Lower leg skin (tissue), 3 donors: ENCODE results near the gene ZDHHC3.

Experiments used
- CTCF ChIP-seq, 3 donors: fragments of 450-650 bp; IDR thresholded peaks; one replicate each; pipeline ENCODE4 v1.5.1; 2016; ENCODE audit warnings: antibody characterized with exemption in 3 of 3, mild to moderate bottlenecking in 3 of 3, moderate library complexity in 2 of 3
- POLR2A ChIP-seq, 2 donors: fragments of 450-650 bp; IDR thresholded peaks; one replicate each; pipeline ENCODE4 v1.6.1; 2016 to 2017; ENCODE audit warnings: antibody characterized with exemption in 2 of 2, mild to moderate bottlenecking in 1 of 2, moderate library complexity in 1 of 2

DNA sequence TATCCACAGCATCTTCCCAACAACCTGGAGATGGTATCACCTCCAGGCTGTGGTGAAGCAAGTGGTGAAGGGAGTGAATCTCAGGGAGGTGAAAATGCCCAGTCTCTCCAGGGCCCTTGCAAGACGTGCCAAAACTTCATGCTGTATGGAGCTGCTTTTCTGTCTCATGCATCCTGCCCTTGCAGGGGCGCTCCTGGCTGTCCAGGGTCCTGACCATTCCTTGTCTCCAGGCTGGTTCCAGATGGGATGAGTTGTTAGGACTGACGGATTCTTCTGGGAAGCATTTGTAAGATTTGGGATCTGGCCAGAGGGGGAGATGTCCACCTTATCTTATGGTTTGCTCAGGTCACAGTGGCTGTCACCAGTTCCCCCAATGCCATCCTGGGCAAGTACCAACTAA, 85.7 kb downstream of the ZDHHC3 start:
- no peak for TF ChIP-seq CTCF (IDR thresholded peaks at IDR 0.05)
- TF ChIP-seq POLR2A (IDR thresholded peaks at IDR 0.05): no peak
